H1 (cell line): ENCODE results near the gene ZCCHC3.

Experiments used
- CBX5 ChIP-seq: fragments of 300-800, 300-1000 bp; sonication (generic); IDR thresholded peaks from 2 replicates; pipeline ENCODE4 v1.7.1; 2016; ENCODE audit warnings: antibody characterized with exemption, low read length, low read depth
- CBX8 ChIP-seq: fragments of 300-800, 300-1000 bp; sonication (generic); IDR thresholded peaks from 2 replicates; pipeline ENCODE4 v1.7.1; 2016; ENCODE audit warnings: low read depth, low read length, borderline replicate concordance
- CHD1 ChIP-seq: IDR thresholded peaks from 2 replicates; pipeline ENCODE4 v1.6.1; 2012; ENCODE audit warnings: low read depth, low read length, improper control_type of control experiment
- EZH2 ChIP-seq: fragments of 200-600 bp; sonication (generic); IDR thresholded peaks from 2 replicates; pipeline ENCODE4 v1.7.1; 2012; ENCODE audit warnings: low read depth, mild to moderate bottlenecking, moderate library complexity, low read length, inconsistent platforms; ENCODE audit not compliant: severe bottlenecking
- JUND ChIP-seq: IDR thresholded peaks from 2 replicates; pipeline ENCODE4 v1.6.1; 2011; ENCODE audit warnings: mild to moderate bottlenecking, improper control_type of control experiment, low read length
- KDM1A ChIP-seq: fragments of 200-600, 300-600 bp; sonication (generic); IDR thresholded peaks from 2 replicates; pipeline ENCODE4 v1.7.1; 2016; ENCODE audit warnings: mild to moderate bottlenecking, low read length, borderline replicate concordance
- POLR2AphosphoS5 ChIP-seq: IDR thresholded peaks from 2 replicates; pipeline ENCODE4 v1.6.1; 2011; ENCODE audit warnings: low read depth, low read length
- RFX5 ChIP-seq: IDR thresholded peaks from 2 replicates; pipeline ENCODE4 v1.6.1; 2011; ENCODE audit warnings: low read depth, low read length, improper control_type of control experiment, borderline replicate concordance
- RNF2 ChIP-seq: fragments of 200-900, 300-1000 bp; sonication (generic); IDR thresholded peaks from 2 replicates; pipeline ENCODE4 v1.7.1; 2016; ENCODE audit warnings: borderline replicate concordance, low read depth, mild to moderate bottlenecking, antibody characterized with exemption, low read length; ENCODE audit not compliant: poor library complexity, severe bottlenecking; ENCODE audit errors: missing control alignments
- SIN3A ChIP-seq, 2 experiments: IDR thresholded peaks in 1 of 2; conservative IDR thresholded peaks in 1 of 2; 2 replicates each; pipeline ENCODE4 v1.6.1; 2011 to 2012; ENCODE audit warnings: low read length in 2 of 2, improper control_type of control experiment in 1 of 2, low read depth in 1 of 2, mild to moderate bottlenecking in 1 of 2
- TAF1 ChIP-seq: IDR thresholded peaks from 2 replicates; pipeline ENCODE4 v1.6.1; 2011; ENCODE audit warnings: mild to moderate bottlenecking, low read depth, low read length
- TF ChIP-seq, protein P1 (sequence below), 3 experiments: IDR thresholded peaks; 1 replicate in 2 of 3; 2 replicates in 1 of 3; pipeline versions ENCODE4 v1.5.1 to v1.6.1; 2011; ENCODE audit warnings: low read length in 3 of 3, mild to moderate bottlenecking in 3 of 3, inconsistent platforms in 2 of 3, low read depth in 1 of 3, moderate library complexity in 1 of 3; ENCODE audit not compliant: insufficient read depth in 1 of 3; ENCODE audit errors: control extremely low read depth in 1 of 3

DNA sequence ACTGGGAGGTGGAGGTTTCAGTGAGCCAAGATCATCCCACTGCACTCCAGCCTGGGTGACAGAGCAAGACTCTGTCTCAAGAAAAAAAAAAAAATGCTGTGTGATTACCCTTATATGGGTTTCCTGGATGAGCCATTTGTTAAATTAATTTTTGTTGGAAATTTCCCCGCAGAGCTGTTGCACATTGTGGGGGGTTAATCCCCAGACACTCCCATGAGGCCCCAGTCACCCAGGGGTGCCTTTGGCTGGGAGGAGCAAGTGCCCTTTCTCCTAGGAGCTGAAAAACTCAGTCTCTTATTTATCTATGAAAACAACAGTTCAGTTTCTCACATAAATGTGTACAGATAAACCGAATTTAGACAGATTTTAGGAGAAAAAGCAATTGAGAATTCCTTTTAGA is 44.6 kb upstream of the ZCCHC3 start:
- TF ChIP-seq, protein P1, sequence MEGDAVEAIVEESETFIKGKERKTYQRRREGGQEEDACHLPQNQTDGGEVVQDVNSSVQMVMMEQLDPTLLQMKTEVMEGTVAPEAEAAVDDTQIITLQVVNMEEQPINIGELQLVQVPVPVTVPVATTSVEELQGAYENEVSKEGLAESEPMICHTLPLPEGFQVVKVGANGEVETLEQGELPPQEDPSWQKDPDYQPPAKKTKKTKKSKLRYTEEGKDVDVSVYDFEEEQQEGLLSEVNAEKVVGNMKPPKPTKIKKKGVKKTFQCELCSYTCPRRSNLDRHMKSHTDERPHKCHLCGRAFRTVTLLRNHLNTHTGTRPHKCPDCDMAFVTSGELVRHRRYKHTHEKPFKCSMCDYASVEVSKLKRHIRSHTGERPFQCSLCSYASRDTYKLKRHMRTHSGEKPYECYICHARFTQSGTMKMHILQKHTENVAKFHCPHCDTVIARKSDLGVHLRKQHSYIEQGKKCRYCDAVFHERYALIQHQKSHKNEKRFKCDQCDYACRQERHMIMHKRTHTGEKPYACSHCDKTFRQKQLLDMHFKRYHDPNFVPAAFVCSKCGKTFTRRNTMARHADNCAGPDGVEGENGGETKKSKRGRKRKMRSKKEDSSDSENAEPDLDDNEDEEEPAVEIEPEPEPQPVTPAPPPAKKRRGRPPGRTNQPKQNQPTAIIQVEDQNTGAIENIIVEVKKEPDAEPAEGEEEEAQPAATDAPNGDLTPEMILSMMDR (IDR thresholded peaks at IDR 0.05; ENCODE audit: control extremely low read depth in 1 of 3, insufficient read depth in 1 of 3, low read depth in 1 of 3, low read length in 3 of 3), result no peak
- TF ChIP-seq CBX8, result no peak
- TF ChIP-seq POLR2AphosphoS5, result no peak
- no peak for TF ChIP-seq SIN3A (conservative IDR thresholded peaks at IDR 0.05 in 1 of 2, IDR thresholded peaks at IDR 0.05 in 1 of 2; ENCODE audit: low read depth in 1 of 2, low read length in 2 of 2)
- TF ChIP-seq CHD1, result no peak
- no peak for TF ChIP-seq EZH2
- no peak for TF ChIP-seq KDM1A
- no peak for TF ChIP-seq CBX5
- no peak for TF ChIP-seq TAF1
- TF ChIP-seq RNF2, result no peak
- no peak for TF ChIP-seq JUND
- TF ChIP-seq RFX5, result no peak
